ENCODE results near the gene MUCL3. TPM values are rescaled to one million over a fixed set of nuclear protein-coding genes. Genes with fewer than 3 reads are reported as not detected.

The MUCL3 gene
- total RNA-seq, 1 experiment from 2014 or later: 0.15 TPM

- no peaks in the 10 kb centered on the region for H3K9me2 ChIP-seq (ENCODE audit: insufficient read depth)
- H3K4me3 ChIP-seq (replicated peaks in 1 of 2; ENCODE audit: low read depth in 1 of 2, low read length in 2 of 2): no peak overlapping the region
- DNase-seq (ENCODE audit: low read depth, low spot score) (no peak), ATAC-seq (no peak)
- H2AFZ ChIP-seq (ENCODE audit: low read depth, low read length, poor library complexity, severe bottlenecking): no peak overlapping the region
- H3K79me2 ChIP-seq (ENCODE audit: insufficient read depth, low read length): no peaks in the 10 kb centered on the region
- ChIA-PET RAD21 (ENCODE audit: low non-redundant PET in 1 of 2, low total read pairs in 2 of 2, uncharacterized antibody in 2 of 2, unreplicated experiment in 2 of 2) (no interaction called here), CTCF (no interaction called here), POLR2A (no interaction called here)
- peaks cover 8 to 9% of the 10 kb centered on the region in 2 experiments; a peak in 3 of 4 replicates for H3K4me1 ChIP-seq (ENCODE audit: control insufficient read depth in 1 of 2, insufficient read depth in 2 of 2, low read length in 2 of 2)
- H3K4me2 ChIP-seq (ENCODE audit: low read length): no peak overlapping the region
- BruUV-seq (replicated peaks): no TSS peak
- no peaks in the 10 kb centered on the region for H3K27me3 ChIP-seq (ENCODE audit: insufficient read depth, low read length)
- TF ChIP-seq POLR2A (IDR thresholded peaks at IDR 0.05; ENCODE audit: borderline replicate concordance, extremely low read depth, insufficient read depth, insufficient read length) (no peak), ATF3 (IDR thresholded peaks at IDR 0.05) (no peak), CEBPB (IDR thresholded peaks at IDR 0.05; ENCODE audit: low read depth) (no peak), JUND (IDR thresholded peaks at IDR 0.05) (no peak), POLR2AphosphoS5 (IDR thresholded peaks at IDR 0.05; ENCODE audit: low read depth, low read length) (no peak), CBX3 (IDR thresholded peaks at IDR 0.05; ENCODE audit: low read depth) (no peak), REST (IDR thresholded peaks at IDR 0.05; ENCODE audit: low read depth) (no peak), EZH2phosphoT487 (IDR thresholded peaks at IDR 0.05; ENCODE audit: borderline replicate concordance) (no peak), ZBTB33 (IDR thresholded peaks at IDR 0.05; ENCODE audit: extremely low read depth, insufficient replicate concordance, low read length) (no peak), CTCF (IDR thresholded peaks at IDR 0.05 in 2 of 3, conservative IDR thresholded peaks at IDR 0.05 in 1 of 3; ENCODE audit: borderline replicate concordance in 1 of 3, insufficient read depth in 1 of 3, low read depth in 2 of 3, low read length in 2 of 3) (no peak), ZFX (IDR thresholded peaks at IDR 0.05) (no peak), EZH2 (IDR thresholded peaks at IDR 0.05) (no peak), TCF7L2 (IDR thresholded peaks at IDR 0.05; ENCODE audit: borderline replicate concordance, extremely low read depth, insufficient read depth, insufficient read length) (no peak), YY1 (IDR thresholded peaks at IDR 0.05; ENCODE audit: extremely low read depth, insufficient replicate concordance, low read depth, low read length) (no peak), MAX (IDR thresholded peaks at IDR 0.05) (no peak), SRF (IDR thresholded peaks at IDR 0.05; ENCODE audit: low read depth) (no peak), SP1 (IDR thresholded peaks at IDR 0.05; ENCODE audit: low read depth) (no peak), SIN3A (IDR thresholded peaks at IDR 0.05; ENCODE audit: low read depth) (no peak), RAD21 (IDR thresholded peaks at IDR 0.05; ENCODE audit: low read depth) (no peak), ELF1 (IDR thresholded peaks at IDR 0.05; ENCODE audit: borderline replicate concordance, low read depth) (no peak)
- H3K27ac ChIP-seq (ENCODE audit: low read depth, low read length): no peak overlapping the region
- H3K9ac ChIP-seq (ENCODE audit: low read length): no peak overlapping the region
- intact Hi-C loops (cut with micrococcal nuclease): no loop called here
- H3K36me3 ChIP-seq (ENCODE audit: control insufficient read depth in 1 of 2, insufficient read depth in 2 of 2, low read length in 2 of 2): no peaks in the 10 kb centered on the region
- no peaks in the 10 kb centered on the region for H3K9me3 ChIP-seq (ENCODE audit: control insufficient read depth in 1 of 2, insufficient read depth in 1 of 2, low read depth in 1 of 2, low read length in 2 of 2)
- H4K20me1 ChIP-seq (ENCODE audit: insufficient read depth): no peaks in the 10 kb centered on the region
These were observed 38.4 kb downstream of the MUCL3 start for GRCh38 chr6:30979141-30979540.
